Non-pigmented ciliary epithelial cell (primary cell): ENCODE data around the gene HDAC3.
"Not testable (repeated sequence)": the region's sequence is repeated elsewhere in the genome, so short reads cannot be mapped to it uniquely, and the experiment has no call there.

Experiments
- DNase-seq: peaks from one replicate; pipeline ENCODE4 v3.0.0-alpha.2; 2010; ENCODE audit warnings: low read depth

The HDAC3 gene

GRCh38 chr5:141634720-141635119, 1.9 kb downstream of the HDAC3 start:
- no peak for DNase-seq

GRCh38 chr5:141633871-141634561, 2.6 kb downstream of the HDAC3 start:
- no peak for DNase-seq

- no peak for DNase-seq
Measured at GRCh38 chr5:141632650-141633049, 4.0 kb downstream of the HDAC3 start.

- DNase-seq, result no peak
Measured at GRCh38 chr5:141630570-141631140, 6.0 kb downstream of the HDAC3 start.

- no peak for DNase-seq
Measured at GRCh38 chr5:141628175-141628788, 8.4 kb downstream of the HDAC3 start.

- DNase-seq, result no peak
Measured at GRCh38 chr5:141623611-141624010, 13.0 kb downstream of the HDAC3 start.

- DNase-seq, result no peak
Measured at GRCh38 chr5:141623186-141623585, 13.5 kb downstream of the HDAC3 start.

GRCh38 chr5:141618804-141619554, 17.7 kb downstream of the HDAC3 start, which contains the start of gene DIAPH1:
TSS of gene DIAPH1 (minus strand) at chr5:141619000. CDS start at chr5:141618914, 86 bp downstream.
- DNase-seq, result peak; percentile 73

- no peak for DNase-seq
Measured at GRCh38 chr5:141618030-141618803, 18.4 kb downstream of the HDAC3 start.

- DNase-seq, result no peak
Measured at GRCh38 chr5:141617682-141618029, 19.0 kb downstream of the HDAC3 start.

GRCh38 chr5:141617128-141617527, 19.5 kb downstream of the HDAC3 start:
- no peak for DNase-seq

- no peak for DNase-seq
Measured at GRCh38 chr5:141615991-141616720, 20.5 kb downstream of the HDAC3 start.

- DNase-seq, result no peak
Measured at GRCh38 chr5:141613344-141613743, 23.3 kb downstream of the HDAC3 start.

GRCh38 chr5:141611289-141611688, 25.4 kb downstream of the HDAC3 start:
- DNase-seq, result no peak

GRCh38 chr5:141609921-141610320, 26.7 kb downstream of the HDAC3 start:
- not testable (repeated sequence) for DNase-seq

- no peak for DNase-seq
Measured at GRCh38 chr5:141609044-141609443, 27.6 kb downstream of the HDAC3 start.

- no peak for DNase-seq
Measured at GRCh38 chr5:141608557-141608956, 28.1 kb downstream of the HDAC3 start.

- no peak for DNase-seq
Measured at GRCh38 chr5:141608046-141608445, 28.6 kb downstream of the HDAC3 start.

- no peak for DNase-seq
Measured at GRCh38 chr5:141605523-141606277, 30.9 kb downstream of the HDAC3 start.

- peak; percentile 68 for DNase-seq
Measured at GRCh38 chr5:141603923-141604717, 32.5 kb downstream of the HDAC3 start.
